Large intestine (tissue), 12 donors: ENCODE results near the gene DUSP12. TPM values are rescaled to one million over a fixed set of nuclear protein-coding genes. Genes with fewer than 3 reads are reported as not detected.

ENCODE experiments used
- DNase-seq, 2 donors: peaks; one replicate each; pipeline versions ENCODE4 v3.0.0 to v3.0.0-alpha.2; 2013
- H3K27ac ChIP-seq: one replicate; pipeline ENCODE4 v1.5.1; 2013; ENCODE audit warnings: low read length
- H3K27me3 ChIP-seq: 2 replicates; pipeline ENCODE4 v1.6.1; 2013; ENCODE audit warnings: low read length; ENCODE audit not compliant: control insufficient read depth, insufficient read depth
- H3K36me3 ChIP-seq: 2 replicates; pipeline ENCODE4 v1.6.1; 2013; ENCODE audit warnings: low read length; ENCODE audit not compliant: control insufficient read depth, insufficient read depth
- H3K4me1 ChIP-seq: one replicate; pipeline ENCODE4 v1.6.1; 2013; ENCODE audit warnings: low read length; ENCODE audit not compliant: control insufficient read depth, insufficient read depth
- H3K4me3 ChIP-seq: one replicate; pipeline ENCODE4 v1.5.1; 2013; ENCODE audit warnings: low read length
- H3K9me3 ChIP-seq: one replicate; pipeline ENCODE4 v1.6.1; 2013; ENCODE audit warnings: mild to moderate bottlenecking, low read depth, low read length, moderate library complexity; ENCODE audit not compliant: control insufficient read depth
- WGBS: methylation state at CpG from one replicate; pipeline ENCODE4 v1.1.5; 2013; ENCODE audit warnings: low lambda C conversion rate; ENCODE audit not compliant: insufficient coverage; 5-methylcytosine and 5-hydroxymethylcytosine counted together
- long read RNA-seq, 11 donors: transcript quantifications; one replicate each; lab custom pipeline, GENCODE V29; 2026
- polyA plus RNA-seq: library from polyadenylated mRNA; unstranded; fragments of 120-200 nt; gene quantifications from one replicate; pipeline ENCODE4 v1.2.1, GENCODE V29; 2013

The DUSP12 gene, protein sequence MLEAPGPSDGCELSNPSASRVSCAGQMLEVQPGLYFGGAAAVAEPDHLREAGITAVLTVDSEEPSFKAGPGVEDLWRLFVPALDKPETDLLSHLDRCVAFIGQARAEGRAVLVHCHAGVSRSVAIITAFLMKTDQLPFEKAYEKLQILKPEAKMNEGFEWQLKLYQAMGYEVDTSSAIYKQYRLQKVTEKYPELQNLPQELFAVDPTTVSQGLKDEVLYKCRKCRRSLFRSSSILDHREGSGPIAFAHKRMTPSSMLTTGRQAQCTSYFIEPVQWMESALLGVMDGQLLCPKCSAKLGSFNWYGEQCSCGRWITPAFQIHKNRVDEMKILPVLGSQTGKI
- 33.8 TPM for polyA plus RNA-seq
- long read RNA-seq, donor 1, partial matches to known transcripts: 0 of 3 reads
- long read RNA-seq, donor 1, other reads (novel, unspliced or antisense): 0 of 3 reads
- long read RNA-seq, donor 2, transcript DUSP12-201 (6 exons, 1,270 nt): major isoform, 6 of 13 reads
- long read RNA-seq, donor 2, partial matches to known transcripts: 6 of 13 reads
- long read RNA-seq, donor 2, other reads (novel, unspliced or antisense): 0 of 13 reads
- long read RNA-seq, donor 3: 0 reads
- long read RNA-seq, donor 4, partial matches to known transcripts: 0 of 3 reads
- long read RNA-seq, donor 4, other reads (novel, unspliced or antisense): 0 of 3 reads
- long read RNA-seq, donor 5, partial matches to known transcripts: 0 of 8 reads
- long read RNA-seq, donor 5, other reads (novel, unspliced or antisense): 5 of 8 reads
- long read RNA-seq, donor 6, transcript DUSP12-201 (6 exons, 1,270 nt): major isoform, 9 of 10 reads
- long read RNA-seq, donor 6, partial matches to known transcripts: 0 of 10 reads
- long read RNA-seq, donor 6, other reads (novel, unspliced or antisense): 0 of 10 reads
- long read RNA-seq, donor 7, partial matches to known transcripts: 0 of 7 reads
- long read RNA-seq, donor 7, other reads (novel, unspliced or antisense): 5 of 7 reads
- long read RNA-seq, donor 8, transcript DUSP12-201 (6 exons, 1,270 nt): major isoform, 5 of 15 reads
- long read RNA-seq, donor 8, partial matches to known transcripts: 0 of 15 reads
- long read RNA-seq, donor 8, other reads (novel, unspliced or antisense): 8 of 15 reads
- long read RNA-seq, donor 9, transcript DUSP12-201 (6 exons, 1,270 nt): major isoform, 5 of 13 reads
- long read RNA-seq, donor 9, partial matches to known transcripts: 6 of 13 reads
- long read RNA-seq, donor 9, other reads (novel, unspliced or antisense): 0 of 13 reads
- long read RNA-seq, donor 10, partial matches to known transcripts: 0 of 12 reads
- long read RNA-seq, donor 10, other reads (novel, unspliced or antisense): 6 of 12 reads
- long read RNA-seq, donor 11, transcript DUSP12-201 (6 exons, 1,270 nt): major isoform, 5 of 17 reads
- long read RNA-seq, donor 11, partial matches to known transcripts: 9 of 17 reads
- long read RNA-seq, donor 11, other reads (novel, unspliced or antisense): 0 of 17 reads

DNA sequence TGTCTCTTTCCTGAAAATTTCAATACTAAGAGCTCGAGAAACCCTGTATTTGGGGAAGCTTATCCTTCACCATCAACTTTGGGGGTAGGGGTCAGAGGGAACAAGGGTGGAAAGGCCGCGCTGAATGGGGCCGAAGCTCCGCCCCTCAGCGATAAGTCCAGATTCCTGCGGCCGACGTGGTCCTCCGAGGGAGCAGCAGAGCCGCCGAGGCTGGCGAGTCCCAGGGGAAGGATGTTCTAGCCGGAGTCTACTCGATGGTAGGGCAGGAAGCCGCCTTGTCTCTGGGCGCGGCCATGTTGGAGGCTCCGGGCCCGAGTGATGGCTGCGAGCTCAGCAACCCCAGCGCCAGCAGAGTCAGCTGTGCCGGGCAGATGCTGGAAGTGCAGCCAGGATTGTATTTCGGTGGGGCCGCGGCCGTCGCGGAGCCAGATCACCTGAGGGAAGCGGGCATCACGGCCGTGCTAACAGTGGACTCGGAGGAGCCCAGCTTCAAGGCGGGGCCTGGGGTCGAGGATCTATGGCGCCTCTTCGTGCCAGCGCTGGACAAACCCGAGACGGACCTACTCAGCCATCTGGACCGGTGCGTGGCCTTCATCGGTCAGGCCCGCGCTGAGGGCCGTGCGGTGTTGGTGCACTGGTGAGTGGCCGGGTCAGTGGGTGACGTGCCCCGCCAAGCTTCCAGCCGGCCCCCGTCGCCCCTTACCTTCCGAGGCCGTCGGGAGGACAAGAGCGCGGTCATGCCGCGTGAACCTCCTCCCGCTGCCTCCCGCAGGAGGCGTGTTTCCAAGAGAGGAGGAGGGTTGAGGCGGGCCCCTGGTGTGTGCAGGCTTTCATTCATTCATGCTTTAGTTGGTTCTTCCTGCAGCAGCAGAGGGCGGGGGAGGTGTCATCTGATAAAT lies at the start of gene DUSP12:
Gene DUSP12 (plus strand): TSS at position 278 of the 899 bp plus-strand sequence. CDS start 16 bp downstream, at position 294.
- Histone ChIP-seq H3K27ac (peak within 1 kb of the TSS; percentile 77), H3K4me1 (peaks cover 2% of the 10 kb centered on the region), H3K27me3 (no peaks in the 10 kb centered on the region), H3K4me3 (peak within 1 kb of the TSS; percentile 65), H3K36me3 (peaks cover 17% of the 10 kb centered on the region), H3K9me3 (no peaks in the 10 kb centered on the region)
- WGBS: no CpG with 5 or more reads among the region's 65 CpGs
- DNase-seq: peak; percentile 93 to 96

DNA sequence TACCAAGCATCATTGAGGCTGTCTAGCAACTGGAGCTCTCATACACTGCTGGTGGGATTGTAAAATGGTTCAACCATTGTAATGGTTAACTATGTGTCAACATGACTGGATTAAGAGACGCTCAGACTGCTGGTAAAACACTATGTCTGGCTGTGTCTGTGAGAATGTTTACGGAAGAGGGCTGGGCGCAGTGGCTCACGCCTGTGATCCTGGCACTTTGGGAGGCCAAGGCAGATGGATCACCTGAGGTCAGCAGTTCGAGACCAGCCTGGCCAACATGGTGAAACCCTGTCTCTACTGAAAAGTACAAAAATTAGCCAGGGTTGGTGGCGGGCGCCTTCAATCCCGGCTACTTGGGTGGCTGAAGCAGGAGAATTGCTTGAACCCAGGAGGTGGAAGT lies 47.3 kb upstream of the DUSP12 start:
- H3K27me3 ChIP-seq: no peaks in the 10 kb centered on the region
- H3K36me3 ChIP-seq: no peaks in the 10 kb centered on the region
- H3K4me1 ChIP-seq: no peaks in the 10 kb centered on the region
- H3K4me3 ChIP-seq: no peak overlapping the region
- H3K27ac ChIP-seq: no peak overlapping the region
- peak; percentile 70 to 83 for DNase-seq
- H3K9me3 ChIP-seq: no peaks in the 10 kb centered on the region
- no CpG with 5 or more reads among the region's 8 CpGs for WGBS

DNA sequence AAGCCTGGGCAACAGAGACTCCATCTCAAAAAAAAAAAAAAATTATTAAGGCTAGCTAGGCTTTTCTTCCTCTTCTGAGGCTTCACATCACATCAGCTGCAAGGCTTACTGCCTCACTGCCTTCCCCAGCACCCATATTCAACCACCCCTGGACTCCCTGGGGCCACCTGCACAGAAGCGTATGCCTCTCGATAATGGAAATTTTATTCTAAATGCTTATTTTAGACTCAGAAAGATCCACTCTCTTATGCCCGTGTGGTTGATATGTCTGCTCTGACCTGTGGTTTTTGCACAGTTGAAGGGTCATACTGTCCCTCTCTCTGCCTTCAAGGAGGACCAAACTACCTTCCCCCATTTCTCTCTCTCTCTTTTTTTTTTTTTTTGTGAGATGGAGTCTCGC lies 44.0 kb upstream of the DUSP12 start:
- Histone ChIP-seq H3K4me1 (no peaks in the 10 kb centered on the region), H3K27ac (no peak overlapping the region), H3K9me3 (no peaks in the 10 kb centered on the region), H3K27me3 (peaks cover 6% of the 10 kb centered on the region), H3K36me3 (no peaks in the 10 kb centered on the region), H3K4me3 (no peak overlapping the region)
- DNase-seq: no peak
- WGBS: 83% methylated on average over 1 of the region's 4 CpGs

DNA sequence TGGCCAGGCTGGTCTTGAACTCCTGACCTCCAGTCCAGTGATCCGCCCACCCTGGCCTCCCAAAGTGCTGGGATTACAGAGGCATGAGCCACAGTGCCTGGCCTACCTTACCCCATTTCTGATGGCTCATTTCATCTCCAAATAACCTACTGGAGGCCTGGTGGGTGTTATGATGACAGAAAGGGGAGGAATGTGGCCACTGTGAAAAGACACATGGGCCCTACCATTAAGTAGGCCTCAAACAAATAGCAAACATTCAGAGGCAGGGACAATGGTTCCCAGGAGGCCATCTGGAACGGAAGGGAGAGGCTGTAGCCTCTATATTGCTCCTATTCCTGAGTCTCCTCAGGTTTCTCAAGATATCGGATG lies 43.5 kb upstream of the DUSP12 start:
- no peak overlapping the region for H3K4me3 ChIP-seq
- peaks cover 7% of the 10 kb centered on the region for H3K27me3 ChIP-seq
- WGBS: no CpG with 5 or more reads among the region's 3 CpGs
- DNase-seq: no peak
- H3K27ac ChIP-seq: no peak overlapping the region
- H3K9me3 ChIP-seq: no peaks in the 10 kb centered on the region
- H3K36me3 ChIP-seq: no peaks in the 10 kb centered on the region
- H3K4me1 ChIP-seq: no peaks in the 10 kb centered on the region

DNA sequence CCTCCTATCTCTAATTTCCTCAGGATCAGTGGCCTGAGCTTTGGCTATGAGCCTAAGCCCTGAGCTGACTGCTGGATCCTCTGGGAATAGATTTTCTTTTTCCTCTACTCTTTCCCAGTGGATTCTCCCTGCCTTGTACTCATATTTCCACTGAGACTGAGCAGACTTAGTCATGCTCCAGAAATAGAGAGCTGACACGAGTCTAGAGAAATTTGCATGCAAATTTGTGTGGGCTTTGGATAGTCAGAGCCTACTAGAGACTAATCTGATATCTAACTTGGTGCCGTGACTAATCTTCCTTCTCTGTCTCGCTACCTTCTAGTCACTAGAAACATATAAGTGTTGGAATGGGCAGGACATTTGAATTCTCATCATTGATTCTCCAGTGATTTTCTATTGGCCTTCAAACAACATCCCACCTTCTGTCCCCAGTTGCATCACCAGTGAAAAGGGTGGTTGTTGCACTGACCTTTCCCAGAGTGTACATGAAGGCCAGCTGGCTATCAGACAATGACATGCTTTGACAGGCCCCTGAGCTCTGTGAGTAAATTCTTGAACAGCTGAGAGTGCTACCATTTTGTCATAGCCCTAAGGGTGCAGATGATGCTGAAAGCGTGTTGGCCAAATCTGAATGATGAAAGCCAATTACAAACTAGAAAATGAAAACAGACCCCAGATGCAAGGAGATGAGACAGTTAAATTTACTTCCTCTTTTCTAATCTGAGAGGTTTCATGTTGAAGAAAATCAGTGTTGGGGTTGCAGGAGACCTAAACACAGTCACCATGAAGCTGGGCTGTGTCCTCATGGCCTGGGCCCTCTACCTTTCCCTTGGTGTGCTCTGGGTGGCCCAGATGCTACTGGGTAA lies 42.9 kb upstream of the DUSP12 start, which contains the start of gene FCRLA:
Gene FCRLA (plus strand): TSS at position 748 of the 866 bp plus-strand sequence. CDS start 36 bp downstream, at position 784.
- DNase-seq: no peak
- Histone ChIP-seq H3K27ac (no peak within 1 kb of the TSS), H3K27me3 (peaks cover 7% of the 10 kb centered on the region), H3K4me3 (no peak within 1 kb of the TSS), H3K36me3 (no peaks in the 10 kb centered on the region), H3K9me3 (no peaks in the 10 kb centered on the region), H3K4me1 (no peaks in the 10 kb centered on the region)
- 83% methylated on average over 3 of the region's 4 CpGs for WGBS

DNA sequence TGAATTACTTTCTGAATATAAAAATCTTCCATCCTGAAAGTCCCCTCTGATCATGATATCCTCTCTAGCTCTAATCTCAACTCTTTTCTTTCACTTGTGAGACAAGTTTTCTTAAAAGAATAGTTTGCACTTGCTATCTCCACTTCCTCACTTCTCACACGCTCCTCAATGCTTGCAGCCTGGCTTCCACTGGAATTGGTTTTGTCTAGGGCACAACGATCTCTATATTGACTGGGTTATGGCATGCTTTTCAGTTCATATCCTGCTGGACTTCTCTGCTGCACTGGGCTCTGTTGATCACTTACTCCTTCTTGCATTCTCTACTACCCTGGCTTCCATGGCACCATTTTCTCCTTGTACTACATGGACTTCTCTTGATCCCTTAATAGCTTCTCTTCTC lies 42.1 kb upstream of the DUSP12 start:
- H3K36me3 ChIP-seq: no peaks in the 10 kb centered on the region
- H3K9me3 ChIP-seq: no peaks in the 10 kb centered on the region
- no peak for DNase-seq
- no peak overlapping the region for H3K27ac ChIP-seq
- peaks cover 7% of the 10 kb centered on the region for H3K27me3 ChIP-seq
- H3K4me1 ChIP-seq: no peaks in the 10 kb centered on the region
- no CpG with 5 or more reads among the region's 2 CpGs for WGBS
- no peak overlapping the region for H3K4me3 ChIP-seq

DNA sequence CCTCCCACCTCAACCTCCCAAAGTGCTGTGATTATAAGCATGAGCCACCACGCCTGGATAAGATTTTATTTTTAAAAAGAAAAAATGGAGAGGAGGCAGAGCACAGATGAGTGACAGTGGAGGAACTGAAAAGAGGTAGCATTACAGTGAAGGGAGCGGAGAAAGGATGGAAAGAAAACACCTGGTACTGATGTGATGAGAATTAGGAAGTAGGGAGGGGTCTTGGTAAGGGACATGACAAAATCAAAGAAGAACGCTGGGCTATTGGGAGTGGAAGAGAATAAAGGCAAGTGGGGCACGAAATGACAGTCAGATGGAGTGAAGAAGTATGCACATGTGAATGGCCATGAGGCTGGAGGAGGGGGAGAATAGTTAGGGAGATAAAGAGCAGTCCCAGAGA lies 40.2 kb upstream of the DUSP12 start:
- no peak overlapping the region for H3K27ac ChIP-seq
- H3K27me3 ChIP-seq: peaks cover 9% of the 10 kb centered on the region

DNA sequence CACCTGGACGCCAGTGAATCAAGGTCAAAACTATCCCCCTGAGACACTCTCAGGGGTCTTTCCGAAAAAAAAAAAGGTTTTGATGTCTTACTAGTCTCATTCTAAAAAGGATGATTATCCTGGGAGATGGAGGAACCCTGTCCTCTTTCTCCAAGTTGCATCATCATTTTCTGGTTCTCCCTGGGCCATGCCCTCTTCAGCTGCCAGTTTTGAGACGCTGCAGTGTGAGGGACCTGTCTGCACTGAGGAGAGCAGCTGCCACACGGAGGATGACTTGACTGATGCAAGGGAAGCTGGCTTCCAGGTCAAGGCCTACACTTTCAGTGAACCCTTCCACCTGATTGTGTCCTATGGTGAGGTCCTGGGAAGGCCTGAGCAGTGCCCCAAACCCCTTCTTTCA lies 39.0 kb upstream of the DUSP12 start:
- WGBS: no CpG with 5 or more reads among the region's 4 CpGs
- no peak for DNase-seq
- Histone ChIP-seq H3K9me3 (no peaks in the 10 kb centered on the region), H3K4me3 (no peak overlapping the region), H3K27me3 (peaks cover 12% of the 10 kb centered on the region), H3K4me1 (no peaks in the 10 kb centered on the region), H3K36me3 (no peaks in the 10 kb centered on the region), H3K27ac (no peak overlapping the region)

More for the DNA sequence above, 40.2 kb upstream of the DUSP12 start:
- 90% methylated on average over 3 of the region's 4 CpGs for WGBS
- no peaks in the 10 kb centered on the region for H3K36me3 ChIP-seq
- H3K4me3 ChIP-seq: no peak overlapping the region
- no peaks in the 10 kb centered on the region for H3K9me3 ChIP-seq
- DNase-seq: no peak
- no peaks in the 10 kb centered on the region for H3K4me1 ChIP-seq
